HepG2 (cell line): Measurements from ENCODE around the gene METRNL. TPM values are rescaled to one million over a fixed set of nuclear protein-coding genes. Genes with fewer than 3 reads are reported as not detected.

Experiments
- ATAC-seq: fragments of 200-7000 bp; cut with Tn5 transposase; 3 replicates; pipeline ENCODE4 v1.9.1; 2020; ENCODE audit warnings: mild to moderate bottlenecking, moderate library complexity
- BruUV-seq: library from RNA; stranded (reverse); fragments of 400-500 nt; replicated peaks from 2 replicates; lab custom pipeline; 2021; lab: Mats Ljungman, UMichigan
- CTCF ChIA-PET: fragments of 300-600 bp; formaldehyde crosslinking; extraction: SDS; loops from one replicate; lab custom pipeline; 2021; ENCODE audit warnings: low total read pairs, inconsistent platforms, low intra/inter-chr PET ratio; lab: Yijun Ruan, JAX
- POLR2A ChIA-PET: fragments of 350-600 bp; sonication (Branson Sonifier 250); formaldehyde crosslinking; loops from one replicate; lab custom pipeline; 2020; ENCODE audit warnings: antibody characterized with exemption, inconsistent platforms; lab: Yijun Ruan, JAX
- DNase-seq: peaks from one replicate; pipeline ENCODE4 v3.0.0-alpha.2; 2015; ENCODE audit warnings: low spot score
- FAIRE-seq: peaks from 3 replicates; lab custom pipeline; 2011; peaks lifted over from hg19 to GRCh38; lab: Jason Lieb, UNC
- H2AFZ ChIP-seq: one replicate; pipeline ENCODE4 v1.6.1; 2011; ENCODE audit warnings: low read length, inconsistent platforms
- H3K27ac ChIP-seq: fragments of 300-600 bp; 3 replicates; pipeline ENCODE4 v1.8.0; 2011; ENCODE audit warnings: mixed run types, mild to moderate bottlenecking, mixed read lengths, low read length, inconsistent platforms; ENCODE audit not compliant: insufficient read depth; ENCODE audit errors: extremely low read length
- H3K27me3 ChIP-seq, 2 experiments: fragments of 200-600 bp in 1 of 2; 2 replicates in 1 of 2; 3 replicates in 1 of 2; pipeline versions ENCODE4 v1.6.0 to v1.8.0; 2011; ENCODE audit warnings: low read length in 2 of 2, mild to moderate bottlenecking in 2 of 2, moderate library complexity in 2 of 2, inconsistent platforms in 1 of 2; ENCODE audit not compliant: insufficient read depth in 2 of 2, control insufficient read depth in 1 of 2
- H3K36me3 ChIP-seq, 2 experiments: fragments of 200-600 bp in 1 of 2; replicated peaks in 1 of 2; 2 replicates in 1 of 2; 3 replicates in 1 of 2; pipeline versions ENCODE4 v1.5.1 to v1.8.0; 2011; ENCODE audit warnings: low read length in 2 of 2, inconsistent platforms in 1 of 2; ENCODE audit not compliant: insufficient read depth in 2 of 2, control insufficient read depth in 1 of 2
- H3K4me1 ChIP-seq: 2 replicates; pipeline ENCODE4 v1.5.1; 2012; ENCODE audit warnings: low read length, inconsistent platforms; ENCODE audit not compliant: insufficient read depth
- H3K4me2 ChIP-seq: 2 replicates; pipeline ENCODE4 v1.6.0; 2011; ENCODE audit warnings: low read depth, low read length, inconsistent platforms
- H3K4me3 ChIP-seq, 3 experiments: fragments of 200-600 bp in 1 of 3; sonication (generic), shearing (Covaris generic) in 1 of 3; replicated peaks in 1 of 3; 2 replicates each; pipeline ENCODE4 v1.5.1; 2011 to 2016; ENCODE audit warnings: low read length in 3 of 3, inconsistent platforms in 2 of 3, low read depth in 2 of 3, mild to moderate bottlenecking in 2 of 3, control low read depth in 1 of 3, mixed read lengths in 1 of 3; ENCODE audit not compliant: insufficient read depth in 1 of 3
- H3K79me2 ChIP-seq: one replicate; pipeline ENCODE4 v1.6.1; 2011; ENCODE audit warnings: low read length, inconsistent platforms; ENCODE audit not compliant: insufficient read depth
- H3K9ac ChIP-seq: 2 replicates; pipeline ENCODE4 v1.6.0; 2011; ENCODE audit warnings: mild to moderate bottlenecking, low read depth, low read length, inconsistent platforms; ENCODE audit not compliant: insufficient read depth
- H3K9me3 ChIP-seq: 2 replicates; pipeline ENCODE4 v1.5.1; 2012; ENCODE audit warnings: mild to moderate bottlenecking, low read length
- H4K20me1 ChIP-seq: 2 replicates; pipeline ENCODE4 v1.6.0; 2011; ENCODE audit warnings: inconsistent platforms, mild to moderate bottlenecking, low read length, moderate library complexity; ENCODE audit not compliant: insufficient read depth
- ATF7 ChIP-seq, 2 experiments: fragments of 450-650 bp in 1 of 2; sonication (generic) in 1 of 2; formaldehyde crosslinking in 1 of 2; IDR thresholded peaks; 2 replicates each; pipeline versions ENCODE4 v1.4.0 to v1.6.1; 2016 to 2020; ENCODE audit warnings: antibody characterized with exemption in 1 of 2, mild to moderate bottlenecking in 1 of 2, missing genetic modification reagents in 1 of 2
- EZH2 ChIP-seq: conservative IDR thresholded peaks from 2 replicates; pipeline ENCODE4 v1.6.1; 2012; ENCODE audit warnings: mild to moderate bottlenecking, low read depth, low read length, moderate library complexity
- FOXA1 ChIP-seq, 2 experiments: fragments of 450-650 bp in 1 of 2; sonication (generic) in 1 of 2; formaldehyde crosslinking in 1 of 2; IDR thresholded peaks; 2 replicates each; pipeline versions ENCODE4 v1.4.0 to v1.6.1; 2016 to 2020; ENCODE audit warnings: missing genetic modification reagents in 1 of 2
- FOXC1 ChIP-seq: sonication (generic); formaldehyde crosslinking; IDR thresholded peaks from 2 replicates; pipeline ENCODE4 v1.8.0; 2022; ENCODE audit warnings: mild to moderate bottlenecking, missing genetic modification reagents, borderline replicate concordance
- HBP1 ChIP-seq: IDR thresholded peaks from 2 replicates; pipeline ENCODE4 v1.6.1; 2016; ENCODE audit warnings: low read depth, control low read depth
- KAT8 ChIP-seq: IDR thresholded peaks from 2 replicates; pipeline ENCODE4 v1.6.1; 2016; ENCODE audit warnings: missing genetic modification reagents, missing compliant biosample characterization
- ZNF468 ChIP-seq: sonication (generic); formaldehyde crosslinking; IDR thresholded peaks from 2 replicates; pipeline ENCODE4 v1.8.0; 2022; ENCODE audit warnings: mild to moderate bottlenecking, moderate library complexity, missing genetic modification reagents
- ZNF891 ChIP-seq: sonication (generic); formaldehyde crosslinking; IDR thresholded peaks from 2 replicates; pipeline ENCODE4 v1.5.0; 2020; ENCODE audit warnings: mild to moderate bottlenecking, missing genetic modification reagents
- WGBS: methylation state at CpG from one replicate; pipeline ENCODE4 v1.1.6; 2017; ENCODE audit warnings: low lambda C conversion rate; 5-methylcytosine and 5-hydroxymethylcytosine counted together
- in situ Hi-C: cut with HindIII; loops from 2 replicates; pipeline ENCODE4 v1.10.0; 2017; ENCODE audit warnings: low pct_unique_long_range_greater_than_20kb; ENCODE audit not compliant: extremely low pct_ligation_motif_present
- intact Hi-C: fragments of 100-400 bp; cut with micrococcal nuclease; formaldehyde crosslinking; loops from one replicate; pipeline ENCODE4 v1.10.0; 2022; ENCODE audit not compliant: unreplicated experiment
- polyA plus RNA-seq, 8 experiments: library from polyadenylated mRNA; depleted of rRNA in 3 of 8; stranded (reverse) in 7 of 8; unstranded in 1 of 8; fragments of >200 nt; fragmentation: Illumina TruSeq in 4 of 8; extraction: Trizol in 4 of 8; gene quantifications; 2 replicates each; pipeline versions ENCODE4 v1.2.1 to v1.2.3, GENCODE V29; 2011 to 2016; ENCODE audit warnings: low read depth in 4 of 8, missing spikeins in 1 of 8, mixed read lengths in 1 of 8; ENCODE audit not compliant: insufficient read depth in 1 of 8
- total RNA-seq, 5 experiments: library from RNA; depleted of rRNA; stranded (reverse); fragments of >200 nt; fragmentation: Illumina TruSeq; extraction: Trizol; gene quantifications; 2 replicates each; pipeline ENCODE4 v1.2.3, GENCODE V29; 2016; ENCODE audit warnings: low read depth in 1 of 5
- TF ChIP-seq, protein P1 (sequence below): sonication (generic); formaldehyde crosslinking; conservative IDR thresholded peaks from 2 replicates; pipeline ENCODE4 v1.4.0; 2020; ENCODE audit warnings: missing genetic modification reagents
- TF ChIP-seq, protein P2 (sequence below): sonication (generic); formaldehyde crosslinking; conservative IDR thresholded peaks from 2 replicates; pipeline ENCODE4 v1.8.0; 2022; ENCODE audit warnings: mild to moderate bottlenecking, moderate library complexity, missing genetic modification reagents
- TF ChIP-seq, protein P3 (sequence below): sonication (generic); formaldehyde crosslinking; IDR thresholded peaks from 2 replicates; pipeline ENCODE4 v1.4.0; 2020; ENCODE audit warnings: missing genetic modification reagents, borderline replicate concordance

The METRNL gene
- total and polyA plus RNA-seq, 2 of the 13 experiments (the other 11 are each of a cell fraction or from before 2014, with no cell fraction given), result 0.66 to 0.84 TPM

GRCh38 chr17:83084214-83084613, 4.8 kb downstream of the METRNL start:
- Histone ChIP-seq H2AFZ (no peak overlapping the region), H3K27me3 (peaks cover 25 to 81% of the 10 kb centered on the region in 2 experiments), H4K20me1 (peaks cover 21% of the 10 kb centered on the region; the same call in 1 of the 2 replicates), H3K9me3 (no peaks in the 10 kb centered on the region), H3K27ac (no peak overlapping the region), H3K4me2 (no peak overlapping the region), H3K4me3 (no peak overlapping the region), H3K9ac (no peak overlapping the region), H3K4me1 (peaks cover 16% of the 10 kb centered on the region; the same call in 1 of the 2 replicates), H3K36me3 (no peaks in the 10 kb centered on the region), H3K79me2 (no peaks in the 10 kb centered on the region)
- no peak for DNase-seq
- WGBS, result 52% methylated on average over 9 of the region's 9 CpGs
- ChIA-PET POLR2A (no interaction called here), CTCF (no interaction called here)
- FAIRE-seq, result no peak
- intact Hi-C loops, result no loop called here
- in situ Hi-C loops, result no loop called here
- ATAC-seq, result no peak
- no TSS peak for BruUV-seq
- TF ChIP-seq FOXC1 (no peak), ZNF891 (CRISPR knock-in tag) (no peak), EZH2 (0 out of 2 replicates have a peak, but pooled peaks have one; percentile 16), FOXA1 (IDR thresholded peaks at IDR 0.05) (no peak), FOXA1 (CRISPR knock-in tag; IDR thresholded peaks at IDR 0.05) (no peak)

- FAIRE-seq (no peak), DNase-seq (no peak), ATAC-seq (no peak)
- Histone ChIP-seq H3K4me3 (no peak overlapping the region), H3K4me1 (peaks cover 16% of the 10 kb centered on the region; the same call in 1 of the 2 replicates), H3K9ac (no peak overlapping the region), H3K4me2 (no peak overlapping the region), H3K27me3 (peaks cover 26 to 85% of the 10 kb centered on the region in 2 experiments), H3K27ac (no peak overlapping the region), H3K9me3 (no peaks in the 10 kb centered on the region), H3K79me2 (no peaks in the 10 kb centered on the region), H2AFZ (no peak overlapping the region), H3K36me3 (no peaks in the 10 kb centered on the region), H4K20me1 (peaks cover 24% of the 10 kb centered on the region; the same call in 1 of the 2 replicates)
- intact Hi-C loops (no loop called here), in situ Hi-C loops (no loop called here)
- no TSS peak for BruUV-seq
- CTCF ChIA-PET, result no interaction called here
- POLR2A ChIA-PET, result no interaction called here
- WGBS, result 91% methylated on average over 26 of the region's 27 CpGs
- TF ChIP-seq, protein P1, sequence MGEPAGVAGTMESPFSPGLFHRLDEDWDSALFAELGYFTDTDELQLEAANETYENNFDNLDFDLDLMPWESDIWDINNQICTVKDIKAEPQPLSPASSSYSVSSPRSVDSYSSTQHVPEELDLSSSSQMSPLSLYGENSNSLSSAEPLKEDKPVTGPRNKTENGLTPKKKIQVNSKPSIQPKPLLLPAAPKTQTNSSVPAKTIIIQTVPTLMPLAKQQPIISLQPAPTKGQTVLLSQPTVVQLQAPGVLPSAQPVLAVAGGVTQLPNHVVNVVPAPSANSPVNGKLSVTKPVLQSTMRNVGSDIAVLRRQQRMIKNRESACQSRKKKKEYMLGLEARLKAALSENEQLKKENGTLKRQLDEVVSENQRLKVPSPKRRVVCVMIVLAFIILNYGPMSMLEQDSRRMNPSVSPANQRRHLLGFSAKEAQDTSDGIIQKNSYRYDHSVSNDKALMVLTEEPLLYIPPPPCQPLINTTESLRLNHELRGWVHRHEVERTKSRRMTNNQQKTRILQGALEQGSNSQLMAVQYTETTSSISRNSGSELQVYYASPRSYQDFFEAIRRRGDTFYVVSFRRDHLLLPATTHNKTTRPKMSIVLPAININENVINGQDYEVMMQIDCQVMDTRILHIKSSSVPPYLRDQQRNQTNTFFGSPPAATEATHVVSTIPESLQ, result no peak
- TF ChIP-seq, protein P2, sequence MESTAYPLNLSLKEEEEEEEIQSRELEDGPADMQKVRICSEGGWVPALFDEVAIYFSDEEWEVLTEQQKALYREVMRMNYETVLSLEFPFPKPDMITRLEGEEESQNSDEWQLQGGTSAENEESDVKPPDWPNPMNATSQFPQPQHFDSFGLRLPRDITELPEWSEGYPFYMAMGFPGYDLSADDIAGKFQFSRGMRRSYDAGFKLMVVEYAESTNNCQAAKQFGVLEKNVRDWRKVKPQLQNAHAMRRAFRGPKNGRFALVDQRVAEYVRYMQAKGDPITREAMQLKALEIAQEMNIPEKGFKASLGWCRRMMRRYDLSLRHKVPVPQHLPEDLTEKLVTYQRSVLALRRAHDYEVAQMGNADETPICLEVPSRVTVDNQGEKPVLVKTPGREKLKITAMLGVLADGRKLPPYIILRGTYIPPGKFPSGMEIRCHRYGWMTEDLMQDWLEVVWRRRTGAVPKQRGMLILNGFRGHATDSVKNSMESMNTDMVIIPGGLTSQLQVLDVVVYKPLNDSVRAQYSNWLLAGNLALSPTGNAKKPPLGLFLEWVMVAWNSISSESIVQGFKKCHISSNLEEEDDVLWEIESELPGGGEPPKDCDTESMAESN (CRISPR knock-in tag), result no peak
- TF ChIP-seq, protein P3, sequence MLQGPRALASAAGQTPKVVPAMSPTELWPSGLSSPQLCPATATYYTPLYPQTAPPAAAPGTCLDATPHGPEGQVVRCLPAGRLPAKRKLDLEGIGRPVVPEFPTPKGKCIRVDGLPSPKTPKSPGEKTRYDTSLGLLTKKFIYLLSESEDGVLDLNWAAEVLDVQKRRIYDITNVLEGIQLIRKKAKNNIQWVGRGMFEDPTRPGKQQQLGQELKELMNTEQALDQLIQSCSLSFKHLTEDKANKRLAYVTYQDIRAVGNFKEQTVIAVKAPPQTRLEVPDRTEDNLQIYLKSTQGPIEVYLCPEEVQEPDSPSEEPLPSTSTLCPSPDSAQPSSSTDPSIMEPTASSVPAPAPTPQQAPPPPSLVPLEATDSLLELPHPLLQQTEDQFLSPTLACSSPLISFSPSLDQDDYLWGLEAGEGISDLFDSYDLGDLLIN, result no peak
- no peak for TF ChIP-seq KAT8 (CRISPR knock-in tag)
- TF ChIP-seq ZNF468 (CRISPR knock-in tag), result no peak
- TF ChIP-seq ATF7 (IDR thresholded peaks at IDR 0.05), result no peak
- no peak for TF ChIP-seq ATF7 (CRISPR knock-in tag; IDR thresholded peaks at IDR 0.05)
- no peak for TF ChIP-seq HBP1 (CRISPR knock-in tag)
These were observed 5.2 kb downstream of the METRNL start for GRCh38 chr17:83084621-83085056.
